Measurements from ENCODE around the gene LINGO1.

LINGO1 gene, protein sequence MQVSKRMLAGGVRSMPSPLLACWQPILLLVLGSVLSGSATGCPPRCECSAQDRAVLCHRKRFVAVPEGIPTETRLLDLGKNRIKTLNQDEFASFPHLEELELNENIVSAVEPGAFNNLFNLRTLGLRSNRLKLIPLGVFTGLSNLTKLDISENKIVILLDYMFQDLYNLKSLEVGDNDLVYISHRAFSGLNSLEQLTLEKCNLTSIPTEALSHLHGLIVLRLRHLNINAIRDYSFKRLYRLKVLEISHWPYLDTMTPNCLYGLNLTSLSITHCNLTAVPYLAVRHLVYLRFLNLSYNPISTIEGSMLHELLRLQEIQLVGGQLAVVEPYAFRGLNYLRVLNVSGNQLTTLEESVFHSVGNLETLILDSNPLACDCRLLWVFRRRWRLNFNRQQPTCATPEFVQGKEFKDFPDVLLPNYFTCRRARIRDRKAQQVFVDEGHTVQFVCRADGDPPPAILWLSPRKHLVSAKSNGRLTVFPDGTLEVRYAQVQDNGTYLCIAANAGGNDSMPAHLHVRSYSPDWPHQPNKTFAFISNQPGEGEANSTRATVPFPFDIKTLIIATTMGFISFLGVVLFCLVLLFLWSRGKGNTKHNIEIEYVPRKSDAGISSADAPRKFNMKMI

GRCh38 chr15:77632534-77633133, at the start of gene LINGO1:
Gene LINGO1 (minus strand): TSS chr15:77632912. CDS start chr15:77632315, 597 bp downstream.
- H3K36me3 Mint-ChIP-seq = no peaks in the 10 kb centered on the region
- H3K9me3 Mint-ChIP-seq = no peaks in the 10 kb centered on the region
- H3K27ac Mint-ChIP-seq = no peak within 1 kb of the TSS
- H3K4me1 Mint-ChIP-seq = peaks cover 8% of the 10 kb centered on the region
- DNase-seq (ENCODE audit: low spot score in 2 of 2) (no peak), ATAC-seq (ENCODE audit: low read depth) (peak; percentile 13)
- H3K27me3 Mint-ChIP-seq = peaks cover 21% of the 10 kb centered on the region
- H3K4me3 Mint-ChIP-seq = peak within 1 kb of the TSS; percentile 79

DNA sequence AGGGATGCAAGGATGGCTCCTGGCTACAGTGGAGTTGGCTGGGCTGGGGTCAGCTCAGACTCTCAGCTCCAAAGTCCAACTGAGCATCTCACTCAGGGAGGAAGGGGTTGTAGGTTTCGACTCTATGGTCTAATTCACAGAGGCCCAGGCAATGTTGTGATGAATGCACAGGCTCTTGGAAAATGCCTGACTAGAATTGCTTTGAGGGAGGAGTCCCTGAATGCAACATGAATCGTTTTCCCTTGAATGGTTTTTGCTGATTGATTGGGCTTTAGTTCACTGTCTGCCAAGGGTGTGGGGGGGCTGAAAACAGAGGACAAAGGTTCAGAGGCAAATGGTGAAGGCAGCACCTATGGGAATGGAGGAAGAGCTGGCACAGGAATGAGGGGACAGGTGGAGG, 48.6 kb upstream of the LINGO1 start:
- peaks cover 26% of the 10 kb centered on the region for H3K27me3 Mint-ChIP-seq
- ATAC-seq (ENCODE audit: low read depth) = no peak
- H3K4me1 Mint-ChIP-seq = no peaks in the 10 kb centered on the region
- no peak overlapping the region for H3K4me3 Mint-ChIP-seq
- DNase-seq (ENCODE audit: low spot score in 2 of 2) = no peak
- H3K9me3 Mint-ChIP-seq = no peaks in the 10 kb centered on the region
- H3K36me3 Mint-ChIP-seq = no peaks in the 10 kb centered on the region
- no peak overlapping the region for H3K27ac Mint-ChIP-seq

DNA sequence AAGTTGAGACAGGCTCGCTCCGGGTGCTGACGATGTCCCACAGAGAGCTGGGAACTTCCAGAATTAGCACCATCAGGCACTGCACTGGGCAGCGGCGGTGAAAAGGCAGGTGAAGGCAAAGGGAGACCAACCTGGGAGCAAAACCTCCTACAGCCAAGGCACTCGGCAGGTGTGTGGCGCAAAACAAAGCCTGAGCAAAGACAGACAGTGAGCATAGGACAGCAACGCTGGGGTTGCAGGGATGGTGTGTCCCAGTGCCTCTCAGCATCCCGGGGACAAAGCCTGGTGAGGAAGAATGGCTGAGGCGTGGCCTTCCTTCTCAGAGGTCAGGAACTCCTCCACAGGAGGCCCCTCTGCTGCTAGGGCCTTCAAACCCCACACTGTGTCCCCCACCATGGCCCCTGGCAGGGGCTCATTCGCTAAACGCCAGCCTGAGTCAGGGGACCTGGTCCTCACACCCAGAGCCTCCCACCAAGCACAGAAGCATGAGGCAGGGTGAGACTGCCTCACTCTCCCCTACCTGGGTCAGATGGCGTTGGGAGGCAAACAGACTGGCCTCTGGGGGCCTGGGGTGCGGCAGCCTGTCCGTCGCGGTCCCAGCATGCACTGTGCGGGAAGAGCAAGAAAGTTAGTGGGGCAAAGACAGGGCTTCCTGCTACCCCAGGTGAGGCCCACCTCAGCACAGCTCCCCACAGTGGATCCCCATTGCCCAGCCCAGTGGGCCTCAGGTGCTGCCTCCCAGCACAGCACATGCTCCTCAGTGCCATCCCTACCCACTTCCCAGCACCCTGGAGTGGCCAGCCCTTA, 44.1 kb upstream of the LINGO1 start:
- H3K9me3 Mint-ChIP-seq = no peaks in the 10 kb centered on the region
- peaks cover 18% of the 10 kb centered on the region for H3K27me3 Mint-ChIP-seq
- H3K36me3 Mint-ChIP-seq = no peaks in the 10 kb centered on the region
- DNase-seq (ENCODE audit: low spot score in 2 of 2) (no peak), ATAC-seq (ENCODE audit: low read depth) (no peak)
- no peak overlapping the region for H3K4me3 Mint-ChIP-seq
- no peak overlapping the region for H3K27ac Mint-ChIP-seq
- H3K4me1 Mint-ChIP-seq = no peaks in the 10 kb centered on the region

DNA sequence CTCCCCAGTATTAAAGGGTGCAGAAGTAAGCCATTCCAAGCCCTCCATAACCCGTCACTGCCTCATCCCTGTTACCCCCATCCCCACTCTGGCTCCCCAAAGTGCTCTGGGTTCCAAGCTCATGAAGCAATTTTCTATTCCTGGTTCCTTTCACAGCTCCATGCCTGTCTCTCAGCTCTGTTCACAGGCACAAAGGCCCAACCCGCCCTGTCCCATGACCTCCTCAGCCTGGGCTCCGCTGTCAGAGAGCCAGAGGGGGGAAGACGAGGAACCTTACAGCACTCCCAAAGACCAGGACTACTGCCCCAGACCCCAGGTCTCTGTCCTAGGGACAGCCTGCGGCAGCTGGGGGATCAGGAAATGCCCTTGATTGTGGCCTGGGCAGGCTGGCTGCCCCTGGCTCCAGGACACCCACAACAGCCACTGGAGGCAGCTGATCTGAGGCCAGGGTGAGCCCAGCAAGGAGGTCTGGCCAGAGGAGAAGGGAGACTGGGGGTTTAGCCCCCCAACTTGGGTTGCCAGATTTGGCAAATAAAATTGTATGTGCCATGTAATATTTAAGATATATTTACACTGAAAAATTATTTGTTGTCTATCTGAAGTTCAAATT, 43.2 kb upstream of the LINGO1 start:
- H3K36me3 Mint-ChIP-seq = no peaks in the 10 kb centered on the region
- no peak overlapping the region for H3K27ac Mint-ChIP-seq
- H3K27me3 Mint-ChIP-seq = peaks cover 20% of the 10 kb centered on the region
- ATAC-seq (ENCODE audit: low read depth) (no peak), DNase-seq (ENCODE audit: low spot score in 2 of 2) (no peak)
- no peaks in the 10 kb centered on the region for H3K4me1 Mint-ChIP-seq
- no peak overlapping the region for H3K4me3 Mint-ChIP-seq
- H3K9me3 Mint-ChIP-seq = no peaks in the 10 kb centered on the region

DNA sequence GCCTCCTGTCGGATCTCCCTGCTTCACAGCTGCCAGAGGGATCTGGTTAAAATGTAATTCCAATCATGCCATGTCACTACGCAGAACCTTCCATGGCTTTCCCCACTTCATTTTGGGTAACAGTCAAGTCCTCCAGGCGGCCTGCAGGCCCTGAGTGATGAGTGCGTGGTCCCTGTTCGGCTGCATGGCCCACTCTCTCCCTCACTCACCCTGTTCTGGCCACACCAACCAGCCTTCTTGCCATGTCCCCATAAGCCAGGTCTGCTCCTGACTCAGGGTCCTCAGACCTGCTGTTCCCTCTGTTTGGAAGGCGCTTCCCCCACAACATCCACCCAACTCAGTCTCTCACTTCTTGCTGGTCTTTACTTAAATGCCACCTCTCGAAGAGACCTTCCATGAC, 41.6 kb upstream of the LINGO1 start:
- Mint-ChIP-seq H3K9me3 (no peaks in the 10 kb centered on the region), H3K27me3 (peaks cover 23% of the 10 kb centered on the region), H3K4me1 (peaks cover 4% of the 10 kb centered on the region), H3K27ac (no peak overlapping the region), H3K4me3 (no peak overlapping the region), H3K36me3 (no peaks in the 10 kb centered on the region)
- ATAC-seq (ENCODE audit: low read depth) = no peak
- no peak for DNase-seq (ENCODE audit: low spot score in 2 of 2)

DNA sequence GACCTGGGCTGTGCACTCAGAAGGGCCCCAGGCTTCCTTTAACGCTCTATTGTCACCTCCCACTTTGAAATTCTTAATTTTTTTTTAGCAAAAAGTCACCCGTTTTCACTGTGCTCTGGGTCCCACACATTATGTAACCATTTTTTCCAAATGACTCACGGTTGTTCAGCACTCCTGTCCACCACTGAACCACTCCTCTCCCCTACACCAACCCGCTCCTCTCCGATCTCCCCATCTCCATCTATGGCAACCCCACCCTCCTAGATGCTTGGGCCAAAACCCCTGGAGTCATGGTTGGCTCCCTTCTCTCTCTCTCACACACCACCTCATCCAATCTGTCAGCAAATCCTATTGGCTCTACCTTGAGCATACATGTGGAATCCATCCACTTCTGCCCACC, 41.2 kb upstream of the LINGO1 start:
- Mint-ChIP-seq H3K9me3 (no peaks in the 10 kb centered on the region), H3K27me3 (peaks cover 23% of the 10 kb centered on the region), H3K4me3 (no peak overlapping the region), H3K27ac (no peak overlapping the region), H3K36me3 (no peaks in the 10 kb centered on the region), H3K4me1 (peaks cover 4% of the 10 kb centered on the region)
- no peak for ATAC-seq (ENCODE audit: low read depth)
- no peak for DNase-seq (ENCODE audit: low spot score in 2 of 2)

DNA sequence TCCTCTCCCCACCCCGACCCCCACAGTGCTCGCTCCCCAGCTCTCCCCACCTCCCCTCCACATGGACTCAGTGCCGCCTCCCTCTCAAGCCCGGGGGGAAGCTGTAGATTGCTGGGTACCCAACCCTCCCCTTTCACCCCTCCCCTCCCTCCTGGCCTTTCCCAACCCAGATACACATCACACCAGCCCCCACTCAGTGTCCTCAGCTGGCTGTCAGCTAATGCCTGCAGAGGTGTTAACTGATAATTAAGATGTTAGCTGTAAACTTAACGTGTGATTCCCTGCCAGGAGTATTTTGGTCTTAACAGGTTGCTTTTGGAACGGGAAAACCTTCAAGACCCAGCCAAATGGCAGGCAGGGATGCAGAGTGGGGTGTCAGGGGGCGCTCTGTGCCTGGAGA, 39.4 kb upstream of the LINGO1 start:
- Mint-ChIP-seq H3K27me3 (peaks cover 13% of the 10 kb centered on the region), H3K4me3 (no peak overlapping the region), H3K9me3 (no peaks in the 10 kb centered on the region), H3K4me1 (peaks cover 4% of the 10 kb centered on the region), H3K36me3 (no peaks in the 10 kb centered on the region), H3K27ac (no peak overlapping the region)
- DNase-seq (ENCODE audit: low spot score in 2 of 2) (no peak), ATAC-seq (ENCODE audit: low read depth) (no peak)

DNA sequence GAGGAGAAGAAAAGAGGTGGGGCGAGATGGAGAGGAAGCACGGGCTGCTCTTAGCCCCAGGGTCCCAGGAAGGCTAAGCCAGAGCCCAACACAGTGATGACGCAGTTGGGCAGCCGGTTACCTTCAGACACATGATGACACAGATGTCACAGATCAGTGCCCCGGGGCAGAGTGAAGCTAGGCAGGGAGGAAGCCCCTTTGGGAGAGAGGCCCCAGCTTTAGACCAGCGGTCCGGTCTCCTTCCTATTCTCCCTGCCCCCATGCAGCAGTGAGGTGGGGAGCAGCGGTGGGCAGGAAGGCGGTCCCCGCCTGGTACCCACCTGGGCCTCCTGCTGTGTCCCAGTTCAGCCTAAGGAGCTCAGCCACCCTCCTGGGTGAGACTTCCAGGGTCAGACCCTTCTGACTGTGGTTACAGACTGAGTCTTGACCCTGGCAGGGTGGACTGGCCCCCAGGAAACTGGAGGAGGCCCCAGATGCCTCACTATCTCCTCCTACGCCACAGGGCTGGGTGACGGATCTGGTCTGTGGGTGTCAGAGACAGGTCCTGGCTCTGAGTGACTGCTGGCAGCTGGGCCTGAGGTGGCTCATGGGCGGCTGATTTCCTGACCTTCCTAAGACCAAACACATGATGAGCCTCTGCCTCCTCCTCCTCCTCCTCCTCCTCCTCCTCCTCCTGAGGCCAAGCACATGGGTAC, 38.8 kb upstream of the LINGO1 start:
- H3K4me1 Mint-ChIP-seq = peaks cover 4% of the 10 kb centered on the region
- H3K27ac Mint-ChIP-seq = no peak overlapping the region
- H3K36me3 Mint-ChIP-seq = no peaks in the 10 kb centered on the region
- peaks cover 17% of the 10 kb centered on the region for H3K27me3 Mint-ChIP-seq
- no peak for DNase-seq (ENCODE audit: low spot score in 2 of 2)
- H3K4me3 Mint-ChIP-seq = no peak overlapping the region
- no peak for ATAC-seq (ENCODE audit: low read depth)
- no peaks in the 10 kb centered on the region for H3K9me3 Mint-ChIP-seq

DNA sequence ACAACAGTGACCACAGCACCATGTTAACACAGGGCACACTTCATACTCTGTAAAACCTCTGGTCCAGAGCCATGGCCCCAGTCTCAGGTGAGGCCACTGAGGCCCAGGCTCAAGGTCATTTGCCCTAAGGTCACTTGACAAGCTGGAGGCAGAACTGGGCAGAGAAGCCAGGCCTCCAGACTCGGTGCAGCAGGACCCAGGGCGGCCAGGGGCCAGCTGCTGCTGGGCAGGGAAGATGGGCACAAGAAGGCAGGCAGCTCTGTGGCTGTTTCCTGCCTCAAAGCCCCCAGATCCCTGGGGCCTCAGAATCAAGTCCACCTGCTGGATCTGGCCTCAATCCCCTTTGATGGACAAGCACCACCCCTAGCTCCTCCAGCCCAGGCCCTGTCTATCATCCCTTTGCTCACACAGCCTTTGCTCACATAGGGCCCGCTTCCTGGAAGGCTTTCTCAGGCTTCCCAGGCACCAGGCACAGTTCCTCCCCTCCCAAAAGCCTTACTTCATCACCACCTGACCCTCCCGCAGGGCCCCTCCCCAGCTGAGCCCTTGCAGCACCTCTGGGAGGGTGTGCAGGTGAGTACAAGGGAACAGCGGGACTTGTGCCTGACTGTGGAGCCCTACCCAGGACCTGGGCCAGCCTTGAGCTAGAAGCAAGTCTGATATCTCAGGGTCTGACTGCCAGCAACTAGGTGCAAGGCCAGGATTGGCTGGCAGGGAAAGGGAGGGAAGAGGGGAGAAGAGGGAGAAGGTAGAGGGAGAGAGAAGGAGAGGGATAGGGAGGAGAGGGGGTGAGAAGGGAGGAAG, 38.0 kb upstream of the LINGO1 start:
- Mint-ChIP-seq H3K4me1 (peaks cover 4% of the 10 kb centered on the region), H3K36me3 (no peaks in the 10 kb centered on the region), H3K4me3 (no peak overlapping the region), H3K27me3 (peaks cover 19% of the 10 kb centered on the region), H3K27ac (no peak overlapping the region), H3K9me3 (no peaks in the 10 kb centered on the region)
- ATAC-seq (ENCODE audit: low read depth) (no peak), DNase-seq (ENCODE audit: low spot score in 2 of 2) (no peak)

GRCh38 chr15:77669896-77670295, 37.2 kb upstream of the LINGO1 start:
- DNase-seq (ENCODE audit: low spot score in 2 of 2) (no peak), ATAC-seq (ENCODE audit: low read depth) (no peak)
- H3K4me1 Mint-ChIP-seq = peaks cover 4% of the 10 kb centered on the region
- no peak overlapping the region for H3K4me3 Mint-ChIP-seq
- H3K9me3 Mint-ChIP-seq = no peaks in the 10 kb centered on the region
- H3K27ac Mint-ChIP-seq = no peak overlapping the region
- H3K36me3 Mint-ChIP-seq = no peaks in the 10 kb centered on the region
- H3K27me3 Mint-ChIP-seq = peaks cover 20% of the 10 kb centered on the region

DNA sequence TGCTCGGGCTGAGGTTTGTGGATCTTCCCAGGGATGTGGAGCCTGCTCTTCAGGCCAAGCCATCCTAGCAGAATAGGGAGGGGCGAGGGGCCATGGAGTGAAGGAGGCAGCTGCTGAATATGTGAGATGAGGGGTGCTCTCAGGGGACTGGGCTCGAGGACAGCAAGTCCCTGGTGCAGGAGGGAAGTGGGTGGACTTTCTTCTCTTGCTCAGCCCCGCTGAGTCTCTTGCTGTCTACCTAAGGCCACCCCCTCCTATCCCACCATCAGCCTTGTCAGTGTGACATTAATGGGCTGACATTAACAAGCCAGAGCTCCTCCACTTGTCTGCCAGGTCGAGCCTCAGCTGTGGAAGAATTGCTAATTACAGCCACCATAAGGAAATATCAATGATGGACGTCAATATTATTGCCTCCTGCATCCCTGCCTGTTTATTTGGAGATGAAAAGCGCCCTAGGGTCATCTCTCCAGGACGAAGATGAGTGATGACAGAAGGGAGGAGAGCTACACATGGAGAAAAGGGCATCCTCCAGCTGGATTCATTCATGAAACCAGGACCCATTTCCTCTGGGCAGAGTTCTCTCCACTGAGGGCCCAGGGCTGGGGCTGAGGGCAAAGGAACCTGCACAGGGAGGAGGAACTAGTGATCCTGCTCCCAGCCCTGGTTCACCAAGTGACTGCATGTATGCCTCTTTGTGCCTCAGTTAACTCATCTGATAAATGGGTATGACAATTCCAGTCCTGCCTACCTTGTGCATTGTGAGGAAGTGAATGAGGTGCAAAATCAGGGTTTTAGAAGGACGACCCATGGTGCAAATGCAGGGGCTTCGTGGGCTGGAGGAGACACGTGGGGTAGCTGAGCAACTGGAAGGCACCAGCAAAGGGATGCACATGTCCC, 34.9 kb upstream of the LINGO1 start:
- no peaks in the 10 kb centered on the region for H3K9me3 Mint-ChIP-seq
- ATAC-seq (ENCODE audit: low read depth) (no peak), DNase-seq (ENCODE audit: low spot score in 2 of 2) (no peak)
- peaks cover 22% of the 10 kb centered on the region for H3K27me3 Mint-ChIP-seq
- no peaks in the 10 kb centered on the region for H3K36me3 Mint-ChIP-seq
- H3K27ac Mint-ChIP-seq = no peak overlapping the region
- H3K4me1 Mint-ChIP-seq = peaks cover 4% of the 10 kb centered on the region
- H3K4me3 Mint-ChIP-seq = no peak overlapping the region

- Mint-ChIP-seq H3K27ac (no peak overlapping the region), H3K36me3 (no peaks in the 10 kb centered on the region), H3K4me1 (peaks cover 4% of the 10 kb centered on the region), H3K4me3 (no peak overlapping the region), H3K27me3 (peaks cover 22% of the 10 kb centered on the region), H3K9me3 (no peaks in the 10 kb centered on the region)
- no peak for DNase-seq (ENCODE audit: low spot score in 2 of 2)
- ATAC-seq (ENCODE audit: low read depth) = no peak
Measured at GRCh38 chr15:77666296-77666660, 33.6 kb upstream of the LINGO1 start.
